GM12892 (cell line): ENCODE measurements around the gene CLEC2D.

Experiments used
- POLR2A ChIP-seq: IDR thresholded peaks from 2 replicates; pipeline ENCODE4 v1.6.1; 2011; ENCODE audit warnings: low read depth, low read length, control low read depth
- POLR2AphosphoS5 ChIP-seq: IDR thresholded peaks from 2 replicates; pipeline ENCODE4 v1.6.1; 2011; ENCODE audit warnings: low read depth, low read length, control low read depth
- TAF1 ChIP-seq: IDR thresholded peaks from 2 replicates; pipeline ENCODE4 v1.6.1; 2011; ENCODE audit warnings: low read depth, mild to moderate bottlenecking, control low read depth, low read length, borderline replicate concordance

- TF ChIP-seq POLR2AphosphoS5 (no peak), POLR2A (no peak), TAF1 (no peak)
These were observed 60.5 kb downstream of the CLEC2D start for GRCh38 chr12:9730011-9730410.
